IMR-90 (cell line): Measurements from ENCODE around the gene C1QC.

Experiments used
- CTCF ChIP-seq: conservative IDR thresholded peaks from 2 replicates; pipeline ENCODE4 v1.5.1; 2012; ENCODE audit warnings: mild to moderate bottlenecking, low read depth, low read length, improper control_type of control experiment
- TF ChIP-seq, protein P1 (sequence below): fragments of 150-350 bp; IDR thresholded peaks from 2 replicates; pipeline ENCODE4 v1.6.1; 2017; ENCODE audit warnings: mild to moderate bottlenecking, antibody characterized with exemption, low read length, low read depth

GRCh38 chr1:22662318-22662717 lies 18.9 kb downstream of the C1QC start:
- TF ChIP-seq CTCF = no peak
- TF ChIP-seq, protein P1, sequence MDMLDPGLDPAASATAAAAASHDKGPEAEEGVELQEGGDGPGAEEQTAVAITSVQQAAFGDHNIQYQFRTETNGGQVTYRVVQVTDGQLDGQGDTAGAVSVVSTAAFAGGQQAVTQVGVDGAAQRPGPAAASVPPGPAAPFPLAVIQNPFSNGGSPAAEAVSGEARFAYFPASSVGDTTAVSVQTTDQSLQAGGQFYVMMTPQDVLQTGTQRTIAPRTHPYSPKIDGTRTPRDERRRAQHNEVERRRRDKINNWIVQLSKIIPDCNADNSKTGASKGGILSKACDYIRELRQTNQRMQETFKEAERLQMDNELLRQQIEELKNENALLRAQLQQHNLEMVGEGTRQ = no peak
